Calu3 (cell line): ENCODE results near the gene KIF5A. TPM values are rescaled to one million over a fixed set of nuclear protein-coding genes. Genes with fewer than 3 reads are reported as not detected.

Source experiments
- BruUV-seq: library from RNA; stranded (reverse); fragments of 400-500 nt; replicated peaks from 2 replicates; lab custom pipeline; 2021; lab: Mats Ljungman, UMichigan
- CTCF ChIA-PET: fragments of 300-600 bp; sonication (Branson Sonifier 250); formaldehyde crosslinking; loops from one replicate; lab custom pipeline; 2022; ENCODE audit warnings: antibody characterized with exemption; lab: Charles Lee
- DNase-seq: peaks from one replicate; pipeline ENCODE4 v3.0.0; 2022
- H3K27ac Mint-ChIP-seq: one replicate; pipeline ENCODE4 v1.8.0; 2022; ENCODE audit warnings: mixed read lengths; ENCODE audit not compliant: unreplicated experiment
- H3K27me3 Mint-ChIP-seq: one replicate; pipeline ENCODE4 v1.8.0; 2022; ENCODE audit warnings: mixed read lengths; ENCODE audit not compliant: unreplicated experiment
- H3K36me3 Mint-ChIP-seq: one replicate; pipeline ENCODE4 v1.8.0; 2022; ENCODE audit warnings: mild to moderate bottlenecking, moderate library complexity, mixed read lengths; ENCODE audit not compliant: insufficient read depth, unreplicated experiment
- H3K4me1 Mint-ChIP-seq: one replicate; pipeline ENCODE4 v1.8.0; 2022; ENCODE audit warnings: mild to moderate bottlenecking, low read depth, mixed read lengths; ENCODE audit not compliant: unreplicated experiment
- H3K4me3 Mint-ChIP-seq: one replicate; pipeline ENCODE4 v1.8.0; 2022; ENCODE audit warnings: mild to moderate bottlenecking, low read depth, moderate library complexity, mixed read lengths; ENCODE audit not compliant: unreplicated experiment
- H3K9me3 Mint-ChIP-seq: one replicate; pipeline ENCODE4 v1.8.0; 2022; ENCODE audit warnings: low read depth, mixed read lengths; ENCODE audit not compliant: unreplicated experiment
- CTCF ChIP-seq: fragments of 200-600 bp; IDR thresholded peaks from one replicate; pipeline ENCODE4 v1.8.0; 2022; ENCODE audit warnings: antibody characterized with exemption; ENCODE audit not compliant: unreplicated experiment
- intact Hi-C: fragments of 100-400 bp; cut with micrococcal nuclease; formaldehyde crosslinking; loops from one replicate; pipeline ENCODE4 v1.10.0; 2022; ENCODE audit not compliant: unreplicated experiment
- total RNA-seq: library from RNA; stranded (reverse); gene quantifications from 2 replicates; pipeline ENCODE4 v1.2.3, GENCODE V29; 2022

The KIF5A gene
- total RNA-seq, 1 experiment from 2014 or later: not detected

- Mint-ChIP-seq H3K27ac (no peak overlapping the region), H3K9me3 (no peaks in the 10 kb centered on the region), H3K27me3 (peaks cover 47% of the 10 kb centered on the region), H3K36me3 (peaks cover 8% of the 10 kb centered on the region), H3K4me1 (peaks cover 8% of the 10 kb centered on the region), H3K4me3 (peak overlapping the region; percentile 59)
- no TSS peak for BruUV-seq
- CTCF ChIA-PET: no interaction called here
- no peak for TF ChIP-seq CTCF
- no peak for DNase-seq
- intact Hi-C loops: no loop called here
Measured at GRCh38 chr12:57609781-57610553, 60.1 kb downstream of the KIF5A start.

GRCh38 chr12:57610554-57611107, 60.8 kb downstream of the KIF5A start:
- intact Hi-C loops: no loop called here
- BruUV-seq: no TSS peak
- H3K4me1 Mint-ChIP-seq: peaks cover 4% of the 10 kb centered on the region

GRCh38 chr12:57611108-57611826, 61.4 kb downstream of the KIF5A start, which contains the start of gene ARHGEF25:
TSS of gene ARHGEF25 (plus strand) at chr12:57611435. CDS start at chr12:57611895, 460 bp downstream.
- no peaks in the 10 kb centered on the region for H3K9me3 Mint-ChIP-seq
- H3K36me3 Mint-ChIP-seq: peaks cover 3% of the 10 kb centered on the region
- TF ChIP-seq CTCF: no peak
- peak; percentile 39 for DNase-seq
- no peak within 1 kb of the TSS for H3K27ac Mint-ChIP-seq
- H3K27me3 Mint-ChIP-seq: peaks cover 60% of the 10 kb centered on the region
- intact Hi-C loops: no loop called here
- BruUV-seq: no TSS peak
- CTCF ChIA-PET: interaction anchor here (0.5 to 0.7 kb wide), 2 partner anchors 25 to 28 kb away, joined by 3 read pairs; no protein-coding TSS in a partner anchor
- peak within 1 kb of the TSS; percentile 59 for H3K4me3 Mint-ChIP-seq
- H3K4me1 Mint-ChIP-seq: no peaks in the 10 kb centered on the region

More at GRCh38 chr12:57610554-57611107, 60.8 kb downstream of the KIF5A start:
- Mint-ChIP-seq H3K27me3 (peaks cover 54% of the 10 kb centered on the region), H3K36me3 (peaks cover 3% of the 10 kb centered on the region), H3K4me3 (peak overlapping the region; percentile 59), H3K27ac (no peak overlapping the region), H3K9me3 (no peaks in the 10 kb centered on the region)
- CTCF ChIA-PET: interaction anchor here (0.5 to 0.7 kb wide), 2 partner anchors 25 to 27 kb away, joined by 3 read pairs; no protein-coding TSS in a partner anchor
- TF ChIP-seq CTCF: no peak
- no peak for DNase-seq
